ENCODE results near the gene TSSC4.

TSSC4 gene

GRCh38 chr11:2450321-2451041 is 49.9 kb downstream of the TSSC4 start:
- no peak for DNase-seq

GRCh38 chr11:2451336-2451735 is 50.8 kb downstream of the TSSC4 start:
- DNase-seq: no peak

- DNase-seq: no peak
Observed at GRCh38 chr11:2451916-2452315, 51.4 kb downstream of the TSSC4 start.

DNA sequence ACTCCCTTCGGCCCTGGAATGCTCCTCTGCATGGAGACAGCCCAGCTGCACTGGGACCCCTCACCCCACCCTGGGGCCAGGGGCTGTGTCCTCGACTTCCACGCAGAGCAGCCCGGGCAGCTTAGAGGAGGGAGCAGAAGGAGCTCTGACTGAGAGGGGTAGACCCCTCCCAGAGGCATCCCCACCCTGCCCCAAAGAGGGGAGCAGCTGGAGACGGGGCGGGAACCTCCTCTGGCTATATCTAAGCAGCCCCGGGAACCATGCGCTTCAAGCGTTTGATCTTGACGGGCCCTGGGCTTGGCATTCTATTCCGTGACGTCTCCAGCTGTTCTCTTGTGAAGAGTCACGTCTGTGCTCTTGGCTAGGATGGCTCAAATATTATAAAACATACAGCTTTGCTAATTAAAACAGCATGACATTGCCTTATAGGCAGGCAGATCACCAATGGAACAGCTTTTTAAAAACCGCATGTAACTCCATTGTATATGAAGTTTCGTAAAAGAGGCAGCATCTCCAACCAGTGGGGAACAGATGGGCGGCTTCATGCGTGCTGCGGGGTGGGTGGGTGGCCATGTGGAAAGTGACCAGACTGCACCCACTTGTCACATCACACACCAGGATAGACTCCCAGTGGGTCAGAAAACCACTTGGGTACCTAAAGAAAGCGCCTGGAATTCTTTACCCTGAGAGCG is 51.9 kb downstream of the TSSC4 start:
- no peak for DNase-seq

DNA sequence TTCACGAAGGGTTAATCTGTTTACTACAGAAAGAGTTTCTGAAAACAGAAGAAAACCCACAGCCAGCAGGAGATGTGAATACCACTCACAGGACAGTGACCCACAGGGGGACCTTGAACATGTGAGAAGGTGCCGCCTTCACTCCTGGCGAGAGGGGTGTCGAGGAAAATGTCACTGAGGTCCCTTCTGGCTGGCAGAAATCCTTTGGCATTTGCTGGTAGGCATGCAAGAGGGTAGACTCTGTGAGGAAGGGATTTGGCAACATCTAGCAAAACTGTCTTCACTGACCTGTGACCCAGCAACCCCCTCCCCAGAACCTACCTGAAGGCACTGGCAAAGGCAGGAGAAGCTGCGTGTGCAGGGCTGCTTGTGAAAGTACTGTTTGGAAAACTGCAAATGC is 52.9 kb downstream of the TSSC4 start:
- DNase-seq: no peak
